Neural progenitor cell (in vitro differentiated cells): ENCODE data around the gene REX1BD. TPM values are rescaled to one million over a fixed set of nuclear protein-coding genes. Genes with fewer than 3 reads are reported as not detected.

Experiments
- DNase-seq: peaks from one replicate; pipeline ENCODE4 v3.0.0-alpha.2; 2016; ENCODE audit warnings: low spot score
- H2AFZ ChIP-seq: fragments of 200-600 bp; sonication (generic); replicated peaks from 2 replicates; pipeline ENCODE4 v1.6.1; 2016; ENCODE audit warnings: antibody characterized with exemption
- H3F3A ChIP-seq: fragments of 200-600 bp; sonication (generic); 2 replicates; pipeline ENCODE4 v1.6.1; 2016; ENCODE audit warnings: antibody characterized with exemption, low read depth
- H3K27ac ChIP-seq: fragments of 200-600 bp; sonication (generic); 2 replicates; pipeline ENCODE4 v1.5.1; 2016; ENCODE audit warnings: mild to moderate bottlenecking
- H3K27me3 ChIP-seq: fragments of 200-600 bp; sonication (generic); 2 replicates; pipeline ENCODE4 v1.6.1; 2016; ENCODE audit warnings: mild to moderate bottlenecking, moderate library complexity
- H3K36me3 ChIP-seq: fragments of 200-600 bp; sonication (generic); 2 replicates; pipeline ENCODE4 v1.5.1; 2016
- H3K4me1 ChIP-seq: fragments of 200-600 bp; sonication (generic); 2 replicates; pipeline ENCODE4 v1.6.1; 2016; ENCODE audit warnings: mixed run types
- H3K4me2 ChIP-seq: fragments of 200-600 bp; sonication (generic); 2 replicates; pipeline ENCODE4 v1.6.1; 2016
- H3K4me3 ChIP-seq: fragments of 200-600 bp; sonication (generic); 2 replicates; pipeline ENCODE4 v1.5.1; 2016
- H3K79me2 ChIP-seq: fragments of 200-600 bp; sonication (generic); 2 replicates; pipeline ENCODE4 v1.6.1; 2016; ENCODE audit warnings: low read depth
- H3K9ac ChIP-seq: fragments of 200-600 bp; sonication (generic); 2 replicates; pipeline ENCODE4 v1.6.1; 2016
- H3K9me3 ChIP-seq: fragments of 200-600 bp; sonication (generic); 2 replicates; pipeline ENCODE4 v1.5.1; 2016; ENCODE audit warnings: low read depth
- H4K20me1 ChIP-seq: fragments of 200-600 bp; sonication (generic); 2 replicates; pipeline ENCODE4 v1.6.1; 2016; ENCODE audit warnings: low read depth
- H3K27ac Mint-ChIP-seq: 3 replicates; pipeline ENCODE4 v1.8.0; 2021; ENCODE audit warnings: mixed read lengths
- H3K27me3 Mint-ChIP-seq: 2 replicates; pipeline ENCODE4 v1.8.0; 2022; ENCODE audit warnings: low read depth, mild to moderate bottlenecking, inconsistent platforms, moderate library complexity, mixed read lengths; ENCODE audit not compliant: insufficient read depth
- H3K36me3 Mint-ChIP-seq: 3 replicates; pipeline ENCODE4 v1.8.0; 2021; ENCODE audit warnings: mixed read lengths
- H3K4me1 Mint-ChIP-seq: 3 replicates; pipeline ENCODE4 v1.8.0; 2021; ENCODE audit warnings: mixed read lengths
- H3K4me3 Mint-ChIP-seq: 3 replicates; pipeline ENCODE4 v1.8.0; 2021; ENCODE audit warnings: mild to moderate bottlenecking, moderate library complexity, mixed read lengths
- H3K9me3 Mint-ChIP-seq: 3 replicates; pipeline ENCODE4 v1.8.0; 2020; ENCODE audit warnings: mixed read lengths
- CTCF ChIP-seq: fragments of 200-600 bp; sonication (generic); IDR thresholded peaks from 2 replicates; pipeline ENCODE4 v1.5.1; 2017; ENCODE audit warnings: antibody characterized with exemption, mild to moderate bottlenecking
- EZH2 ChIP-seq: fragments of 200-600 bp; sonication (generic); IDR thresholded peaks from 2 replicates; pipeline ENCODE4 v1.6.1; 2017; ENCODE audit warnings: antibody characterized with exemption, mild to moderate bottlenecking, moderate library complexity
- EZH2phosphoT487 ChIP-seq: fragments of 200-600 bp; sonication (generic); IDR thresholded peaks from 2 replicates; pipeline ENCODE4 v1.6.1; 2017; ENCODE audit warnings: antibody characterized with exemption
- total RNA-seq: library from RNA; depleted of rRNA; stranded (reverse); fragments of >200 nt; gene quantifications from 2 replicates; pipeline ENCODE4 v1.2.3, GENCODE V29; 2015; ENCODE audit warnings: low replicate concordance

The REX1BD gene
- total RNA-seq, 1 donor from 2014 or later: 41.7 TPM

DNA sequence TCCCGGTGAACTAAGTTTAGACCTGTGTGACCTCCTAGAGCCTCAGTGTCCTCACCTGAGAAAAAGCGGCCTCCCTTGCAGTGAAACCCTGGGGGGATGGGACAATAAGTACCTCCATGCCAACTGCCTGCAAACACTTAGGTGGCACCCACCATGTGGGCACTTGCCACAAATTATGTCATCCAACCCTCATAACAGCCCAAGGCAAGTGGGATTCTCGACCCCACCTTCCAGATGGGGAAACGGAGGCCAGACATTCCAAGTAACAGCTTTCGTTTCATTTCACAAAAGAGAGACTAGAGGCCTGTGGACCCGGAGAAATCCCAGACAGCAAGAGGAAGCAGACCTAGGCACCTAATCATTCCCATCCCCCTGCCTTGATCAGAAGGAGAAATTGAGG, 6.9 kb downstream of the REX1BD start:
- Histone ChIP-seq H3K36me3 (no peaks in the 10 kb centered on the region), H2AFZ (no peak overlapping the region), H3K4me2 (peak overlapping the region; percentile 99), H3K4me1 (peaks cover 27% of the 10 kb centered on the region), H3K9ac (no peak overlapping the region), H3K4me3 (no peak overlapping the region), H3K9me3 (no peaks in the 10 kb centered on the region), H3F3A (peaks cover 35% of the 10 kb centered on the region), H4K20me1 (peaks cover 11% of the 10 kb centered on the region), H3K27ac (no peak overlapping the region), H3K79me2 (no peaks in the 10 kb centered on the region), H3K27me3 (peaks cover 63% of the 10 kb centered on the region)
- peaks cover 23% of the 10 kb centered on the region for H3K4me1 Mint-ChIP-seq
- peaks cover 18% of the 10 kb centered on the region for H3K27me3 Mint-ChIP-seq
- peaks cover 2% of the 10 kb centered on the region for H3K36me3 Mint-ChIP-seq
- TF ChIP-seq EZH2: no peak
- TF ChIP-seq EZH2phosphoT487: no peak
- no peak for TF ChIP-seq CTCF
- DNase-seq: no peak
- H3K27ac Mint-ChIP-seq: no peak overlapping the region
- peak overlapping the region; percentile 72 for H3K4me3 Mint-ChIP-seq
- H3K9me3 Mint-ChIP-seq: peaks cover under 1% of the 10 kb centered on the region

DNA sequence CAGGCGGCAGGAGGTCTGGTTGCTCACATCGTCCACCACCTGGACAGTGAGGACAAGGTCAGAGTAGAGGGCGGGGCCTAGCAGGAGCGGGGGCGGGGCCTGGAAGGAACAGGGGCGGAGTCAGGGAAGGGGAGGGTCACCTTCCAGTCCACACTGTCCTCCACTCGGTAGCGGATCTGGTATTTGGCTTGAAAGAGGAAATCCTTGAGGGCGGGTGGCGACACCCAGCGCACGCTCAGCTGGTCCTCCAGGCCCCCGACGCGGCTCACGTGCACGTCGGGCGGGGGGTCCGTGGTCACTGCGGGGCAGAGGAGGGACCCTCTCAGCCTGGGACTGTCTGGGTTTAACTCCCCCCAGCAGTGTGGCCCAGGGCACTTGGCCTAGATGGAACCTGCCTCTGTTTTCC, 8.2 kb downstream of the REX1BD start:
- DNase-seq: peak; percentile 61
- Histone ChIP-seq H3K4me1 (peaks cover 27% of the 10 kb centered on the region), H3K27me3 (peaks cover 76% of the 10 kb centered on the region), H3K4me3 (no peak overlapping the region), H3F3A (peaks cover 24% of the 10 kb centered on the region), H4K20me1 (peaks cover 4% of the 10 kb centered on the region), H3K4me2 (no peak overlapping the region), H3K9me3 (no peaks in the 10 kb centered on the region), H3K36me3 (no peaks in the 10 kb centered on the region), H3K9ac (no peak overlapping the region), H3K27ac (no peak overlapping the region), H3K79me2 (no peaks in the 10 kb centered on the region), H2AFZ (no peak overlapping the region)
- H3K4me3 Mint-ChIP-seq: peak overlapping the region; percentile 60
- peaks cover 18% of the 10 kb centered on the region for H3K4me1 Mint-ChIP-seq
- no peaks in the 10 kb centered on the region for H3K36me3 Mint-ChIP-seq
- no peaks in the 10 kb centered on the region for H3K9me3 Mint-ChIP-seq
- H3K27me3 Mint-ChIP-seq: peaks cover 21% of the 10 kb centered on the region
- TF ChIP-seq CTCF: no peak
- TF ChIP-seq EZH2phosphoT487: no peak
- no peak for TF ChIP-seq EZH2
- H3K27ac Mint-ChIP-seq: no peak overlapping the region

- H3K9me3 Mint-ChIP-seq: no peaks in the 10 kb centered on the region
- Histone ChIP-seq H3K27me3 (peaks cover 89% of the 10 kb centered on the region), H3K27ac (no peak overlapping the region), H3F3A (peaks cover 29% of the 10 kb centered on the region), H3K9me3 (no peaks in the 10 kb centered on the region), H2AFZ (no peak overlapping the region), H3K79me2 (no peaks in the 10 kb centered on the region), H3K36me3 (no peaks in the 10 kb centered on the region), H3K4me2 (peak overlapping the region; percentile 64), H4K20me1 (peaks cover 10% of the 10 kb centered on the region), H3K4me3 (no peak overlapping the region), H3K9ac (no peak overlapping the region), H3K4me1 (peaks cover 27% of the 10 kb centered on the region)
- no peak for TF ChIP-seq CTCF
- TF ChIP-seq EZH2: no peak
- no peak for TF ChIP-seq EZH2phosphoT487
- H3K27ac Mint-ChIP-seq: no peak overlapping the region
- H3K27me3 Mint-ChIP-seq: peaks cover 30% of the 10 kb centered on the region
- H3K4me3 Mint-ChIP-seq: no peak overlapping the region
- no peaks in the 10 kb centered on the region for H3K36me3 Mint-ChIP-seq
- H3K4me1 Mint-ChIP-seq: peaks cover 20% of the 10 kb centered on the region
- peak; percentile 47 for DNase-seq
These were observed 9.4 kb downstream of the REX1BD start for GRCh38 chr19:18597809-18598660.
